ENCODE results near the gene CD300LG. TPM values are rescaled to one million over a fixed set of nuclear protein-coding genes. Genes with fewer than 3 reads are reported as not detected.

CD300LG gene
- total and polyA plus RNA-seq, 8 donors, result 0.29 to 3.7 (median 0.92) TPM; not detected in 1

GRCh38 chr17:43813386-43813785 lies 33.6 kb upstream of the CD300LG start:
- H3K27me3 ChIP-seq, result no peaks in the 10 kb centered on the region
- no peaks in the 10 kb centered on the region for H3K9me3 ChIP-seq
- TF ChIP-seq POLR2A (IDR thresholded peaks at IDR 0.05), result no peak
- no peak for TF ChIP-seq EP300 (IDR thresholded peaks at IDR 0.05)
- no peak for TF ChIP-seq POLR2AphosphoS5 (IDR thresholded peaks at IDR 0.05)
- TF ChIP-seq CTCF (IDR thresholded peaks at IDR 0.05), result no peak
- no peak overlapping the region for H3K4me3 ChIP-seq
- H3K27ac ChIP-seq, result no peak overlapping the region
- peaks cover 13 to 75% (median 43%) of the 10 kb centered on the region in 4 donors for H3K36me3 ChIP-seq
- H3K4me1 ChIP-seq, result peaks cover 0 to 5% (median 0%) of the 10 kb centered on the region in 4 donors
- 73 to 90% (median 81%) methylated on average over 2 to 3 of the region's 3 CpGs for WGBS, 5 donors
- intact Hi-C loops (cut with DNase I; ENCODE audit: low total_unique reads), result no loop called here
- DNase-seq, result no peak

- TF ChIP-seq POLR2A (IDR thresholded peaks at IDR 0.05), result no peak
- TF ChIP-seq EP300 (IDR thresholded peaks at IDR 0.05), result no peak
- TF ChIP-seq POLR2AphosphoS5 (IDR thresholded peaks at IDR 0.05), result no peak
- TF ChIP-seq CTCF (IDR thresholded peaks at IDR 0.05), result no peak
- 75 to 89% (median 83%) methylated on average over 6 to 12 of the region's 12 CpGs for WGBS, 5 donors
- Histone ChIP-seq H3K4me1 (peaks cover 0 to 5% (median 0%) of the 10 kb centered on the region in 4 donors), H3K36me3 (peaks cover 8 to 68% (median 41%) of the 10 kb centered on the region in 4 donors), H3K27ac (no peak overlapping the region), H3K9me3 (no peaks in the 10 kb centered on the region), H3K27me3 (no peaks in the 10 kb centered on the region), H3K4me3 (no peak overlapping the region)
- DNase-seq, result no peak
- intact Hi-C loops (cut with DNase I; ENCODE audit: low total_unique reads), result no loop called here
Measured at GRCh38 chr17:43814026-43814425, 33.0 kb upstream of the CD300LG start.

- no peak for DNase-seq
- 17 to 29% (median 27%) methylated on average over 1 of the region's 1 CpG for WGBS, 5 donors
- Histone ChIP-seq H3K9me3 (no peaks in the 10 kb centered on the region), H3K36me3 (peaks cover 8 to 68% (median 45%) of the 10 kb centered on the region in 4 donors), H3K4me3 (no peak overlapping the region), H3K27me3 (no peaks in the 10 kb centered on the region), H3K27ac (no peak overlapping the region), H3K4me1 (peaks cover 0 to 5% (median 0%) of the 10 kb centered on the region in 4 donors)
- TF ChIP-seq POLR2A (IDR thresholded peaks at IDR 0.05) (no peak), CTCF (IDR thresholded peaks at IDR 0.05) (no peak), EP300 (IDR thresholded peaks at IDR 0.05) (no peak), POLR2AphosphoS5 (IDR thresholded peaks at IDR 0.05) (no peak)
- intact Hi-C loops (cut with DNase I; ENCODE audit: low total_unique reads), result no loop called here
Measured at GRCh38 chr17:43814714-43815113, 32.3 kb upstream of the CD300LG start.

GRCh38 chr17:43816336-43817320 lies 30.3 kb upstream of the CD300LG start:
- Histone ChIP-seq H3K4me3 (no peak overlapping the region), H3K9me3 (no peaks in the 10 kb centered on the region), H3K36me3 (peaks cover 8 to 68% (median 43%) of the 10 kb centered on the region in 4 donors), H3K27ac (no peak overlapping the region), H3K27me3 (no peaks in the 10 kb centered on the region), H3K4me1 (peaks cover 0 to 5% (median 0%) of the 10 kb centered on the region in 4 donors)
- TF ChIP-seq EP300 (IDR thresholded peaks at IDR 0.05) (no peak), CTCF (IDR thresholded peaks at IDR 0.05) (no peak), POLR2A (IDR thresholded peaks at IDR 0.05) (no peak), POLR2AphosphoS5 (IDR thresholded peaks at IDR 0.05) (no peak)
- DNase-seq, result no peak
- intact Hi-C loops (cut with DNase I; ENCODE audit: low total_unique reads), result no loop called here
- 85 to 96% (median 92%) methylated on average over 24 of the region's 24 CpGs for WGBS, 5 donors

Data from stomach (tissue), 9 donors.